Activated naive CD4-positive, alpha-beta T cell treated with anti-CD3 and anti-CD28 coated beads for 36 hours (primary cell): Measurements from ENCODE around the gene CLCC1. TPM values are rescaled to one million over a fixed set of nuclear protein-coding genes. Genes with fewer than 3 reads are reported as not detected.
"Not testable (repeated sequence)": the region's sequence is repeated elsewhere in the genome, so short reads cannot be mapped to it uniquely, and the experiment has no call there.

Experiments used
- CTCF ChIA-PET: fragments of 350-600 bp; sonication (Branson Sonifier 250); formaldehyde crosslinking; loops from one replicate; lab custom pipeline; 2021; ENCODE audit warnings: antibody characterized with exemption; lab: Charles Lee
- DNase-seq: peaks from one replicate; pipeline ENCODE4 v3.0.0-alpha.2; 2020
- H3K27ac Mint-ChIP-seq: one replicate; pipeline ENCODE4 v1.8.0; 2021; ENCODE audit warnings: mild to moderate bottlenecking, mixed read lengths
- H3K27me3 Mint-ChIP-seq: one replicate; pipeline ENCODE4 v1.8.0; 2021; ENCODE audit warnings: low read depth, mixed read lengths
- H3K36me3 Mint-ChIP-seq: one replicate; pipeline ENCODE4 v1.8.0; 2021; ENCODE audit warnings: low read depth, mixed read lengths
- H3K4me1 Mint-ChIP-seq: one replicate; pipeline ENCODE4 v1.8.0; 2021; ENCODE audit warnings: low read depth, mixed read lengths
- H3K4me3 Mint-ChIP-seq: one replicate; pipeline ENCODE4 v1.8.0; 2021; ENCODE audit warnings: mild to moderate bottlenecking, moderate library complexity, mixed read lengths
- H3K9me3 Mint-ChIP-seq: one replicate; pipeline ENCODE4 v1.8.0; 2021; ENCODE audit warnings: mixed read lengths
- intact Hi-C: fragments of 100-400 bp; cut with micrococcal nuclease; formaldehyde crosslinking; loops from one replicate; pipeline ENCODE4 v1.15.1; 2023
- total RNA-seq, 2 experiments: library from RNA; stranded (reverse); gene quantifications; one replicate each; pipeline ENCODE4 v1.2.3, GENCODE V29; 2021

Gene CLCC1, protein sequence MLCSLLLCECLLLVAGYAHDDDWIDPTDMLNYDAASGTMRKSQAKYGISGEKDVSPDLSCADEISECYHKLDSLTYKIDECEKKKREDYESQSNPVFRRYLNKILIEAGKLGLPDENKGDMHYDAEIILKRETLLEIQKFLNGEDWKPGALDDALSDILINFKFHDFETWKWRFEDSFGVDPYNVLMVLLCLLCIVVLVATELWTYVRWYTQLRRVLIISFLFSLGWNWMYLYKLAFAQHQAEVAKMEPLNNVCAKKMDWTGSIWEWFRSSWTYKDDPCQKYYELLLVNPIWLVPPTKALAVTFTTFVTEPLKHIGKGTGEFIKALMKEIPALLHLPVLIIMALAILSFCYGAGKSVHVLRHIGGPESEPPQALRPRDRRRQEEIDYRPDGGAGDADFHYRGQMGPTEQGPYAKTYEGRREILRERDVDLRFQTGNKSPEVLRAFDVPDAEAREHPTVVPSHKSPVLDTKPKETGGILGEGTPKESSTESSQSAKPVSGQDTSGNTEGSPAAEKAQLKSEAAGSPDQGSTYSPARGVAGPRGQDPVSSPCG
- 10 to 100 TPM; 14.3 to 15.2 TPM for total RNA-seq

DNA sequence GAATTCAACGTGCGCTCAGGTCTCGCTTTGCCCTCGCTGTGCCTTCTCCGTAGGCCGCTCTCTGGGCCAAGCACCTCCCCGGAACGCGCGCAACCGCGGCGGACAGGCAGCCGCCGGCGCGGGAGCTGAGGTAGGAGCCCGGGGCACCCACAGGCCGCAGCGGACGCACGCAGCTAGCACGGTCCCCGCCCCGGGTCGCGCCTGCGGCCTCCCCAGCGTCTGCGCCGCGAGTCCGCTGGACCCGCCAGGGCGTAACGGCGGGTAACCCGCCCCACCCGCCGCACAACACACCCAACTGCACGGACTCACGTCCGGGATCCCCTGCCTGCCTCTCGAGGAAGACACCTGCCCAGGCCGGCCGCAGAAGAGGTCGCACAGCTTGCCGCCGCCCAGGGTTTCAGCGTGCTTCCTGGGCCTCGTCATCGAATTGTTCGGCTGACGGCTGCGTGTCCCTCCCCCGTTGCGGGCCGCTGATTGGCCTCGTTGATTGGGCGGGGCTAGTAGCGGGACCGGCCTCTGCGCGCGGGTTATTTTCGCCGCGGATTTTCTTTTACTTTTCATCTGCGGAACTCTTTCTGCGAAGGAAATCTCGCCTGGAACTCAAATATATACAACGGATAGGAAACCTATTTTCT lies at the start of gene CLCC1:
TSS of gene CLCC1 (minus strand) at position 433 of the 635 bp plus-strand sequence. CDS start 13,047 bp downstream, outside the sequence.
- Mint-ChIP-seq H3K36me3 (peaks cover 21% of the 10 kb centered on the region), H3K9me3 (no peaks in the 10 kb centered on the region), H3K27me3 (no peaks in the 10 kb centered on the region), H3K4me1 (peaks cover 26% of the 10 kb centered on the region), H3K4me3 (peak within 1 kb of the TSS; percentile 88), H3K27ac (peak within 1 kb of the TSS; percentile 87)
- intact Hi-C loops = loop anchor here (1.0 to 5.0 kb wide), 13 partner anchors 79 to 1906 kb away; partner anchors contain the start of genes GPSM2, HENMT1, PRMT6 and PRPF38B
- peak; percentile 96 for DNase-seq
- CTCF ChIA-PET = interaction anchor here (0.6 to 1.3 kb wide), 3 partner anchors 134 to 236 kb away, joined by 3 to 4 read pairs (median 4); a partner anchor contains a TSS

GRCh38 chr1:109011335-109011734 lies 48.1 kb upstream of the CLCC1 start:
- H3K4me3 Mint-ChIP-seq = no peak overlapping the region
- H3K36me3 Mint-ChIP-seq = peaks cover 12% of the 10 kb centered on the region
- H3K27me3 Mint-ChIP-seq = no peaks in the 10 kb centered on the region
- no peak overlapping the region for H3K27ac Mint-ChIP-seq
- no peak for DNase-seq
- CTCF ChIA-PET = no interaction called here
- no peaks in the 10 kb centered on the region for H3K4me1 Mint-ChIP-seq
- no peaks in the 10 kb centered on the region for H3K9me3 Mint-ChIP-seq
- intact Hi-C loops = no loop called here

- peaks cover 40% of the 10 kb centered on the region for H3K36me3 Mint-ChIP-seq
- peak; percentile 34 for DNase-seq
- CTCF ChIA-PET = interaction anchor here (0.6 kb wide), 1 partner anchor 1158 kb away, joined by 3 read pairs; no protein-coding TSS in a partner anchor
- H3K9me3 Mint-ChIP-seq, H3K27me3 Mint-ChIP-seq, H3K4me1 Mint-ChIP-seq, H3K27ac Mint-ChIP-seq, H3K4me3 Mint-ChIP-seq: not testable (repeated sequence)
- intact Hi-C loops = loop anchor here (10.0 kb wide), 1 partner anchor 192 kb away; no protein-coding TSS in a partner anchor
Measured at GRCh38 chr1:108996622-108997021, 33.3 kb upstream of the CLCC1 start.

DNA sequence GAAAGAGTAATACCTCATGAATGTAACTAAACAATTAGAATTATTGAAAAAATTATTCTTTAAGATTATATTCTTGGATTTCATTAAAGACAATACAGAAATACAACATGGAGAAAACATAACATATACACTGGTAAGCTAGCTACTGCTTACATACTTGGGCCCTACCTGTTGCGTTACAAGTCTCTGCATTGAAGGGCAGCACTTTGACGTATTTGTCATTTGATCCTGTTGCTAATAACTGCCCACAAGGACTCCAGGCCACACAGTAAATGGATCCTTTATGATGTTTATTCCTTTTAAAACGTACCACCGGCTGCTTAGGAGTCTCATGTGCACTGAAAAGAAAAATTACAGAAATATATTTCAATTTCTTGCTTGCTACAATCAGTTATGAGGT lies 19.8 kb upstream of the CLCC1 start:
- Mint-ChIP-seq H3K27me3 (no peaks in the 10 kb centered on the region), H3K36me3 (peaks cover 17% of the 10 kb centered on the region), H3K4me1 (no peaks in the 10 kb centered on the region), H3K27ac (no peak overlapping the region), H3K9me3 (no peaks in the 10 kb centered on the region), H3K4me3 (no peak overlapping the region)
- no peak for DNase-seq
- intact Hi-C loops = no loop called here
- CTCF ChIA-PET = no interaction called here

GRCh38 chr1:108976658-108977057 lies 13.4 kb upstream of the CLCC1 start:
- intact Hi-C loops = no loop called here
- peaks cover 15% of the 10 kb centered on the region for H3K36me3 Mint-ChIP-seq
- DNase-seq = no peak

DNA sequence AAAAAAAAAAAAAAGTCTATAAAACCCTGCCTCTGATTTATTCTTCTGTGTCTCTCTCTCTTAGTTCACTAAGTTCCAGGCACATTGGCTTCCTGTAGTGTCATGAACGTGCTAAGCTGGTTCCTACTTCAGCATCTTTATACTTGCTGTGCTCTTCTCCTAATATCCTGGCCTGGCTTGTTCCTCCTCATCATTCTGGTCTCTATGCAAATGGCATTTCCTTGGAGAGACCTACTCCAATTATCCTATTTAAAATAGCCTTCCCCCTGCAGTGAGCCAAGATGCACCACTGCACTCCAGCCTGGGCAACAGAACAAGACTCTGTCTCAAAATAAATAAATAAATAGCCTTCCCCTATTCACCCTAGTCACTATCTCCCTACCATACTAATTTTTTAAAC lies 9.7 kb upstream of the CLCC1 start:
- H3K4me3 Mint-ChIP-seq = no peak overlapping the region
- no peak overlapping the region for H3K27ac Mint-ChIP-seq
- no peaks in the 10 kb centered on the region for H3K27me3 Mint-ChIP-seq
- no peaks in the 10 kb centered on the region for H3K9me3 Mint-ChIP-seq
- no peaks in the 10 kb centered on the region for H3K4me1 Mint-ChIP-seq
- H3K36me3 Mint-ChIP-seq = peaks cover 13% of the 10 kb centered on the region
- intact Hi-C loops = no loop called here
- CTCF ChIA-PET = interaction anchor here (0.8 kb wide), 1 partner anchor 12 kb away, joined by 3 read pairs; no protein-coding TSS in a partner anchor
- no peak for DNase-seq

More at GRCh38 chr1:108976658-108977057, 13.4 kb upstream of the CLCC1 start:
- Mint-ChIP-seq H3K4me1 (no peaks in the 10 kb centered on the region), H3K27ac (no peak overlapping the region), H3K9me3 (no peaks in the 10 kb centered on the region), H3K27me3 (no peaks in the 10 kb centered on the region), H3K4me3 (no peak overlapping the region)
- CTCF ChIA-PET = no interaction called here

GRCh38 chr1:108969346-108969745 lies 6.1 kb upstream of the CLCC1 start:
- Mint-ChIP-seq H3K27ac (no peak overlapping the region), H3K9me3 (no peaks in the 10 kb centered on the region), H3K36me3 (peaks cover 13% of the 10 kb centered on the region), H3K27me3 (no peaks in the 10 kb centered on the region), H3K4me1 (no peaks in the 10 kb centered on the region), H3K4me3 (no peak overlapping the region)
- CTCF ChIA-PET = no interaction called here
- intact Hi-C loops = no loop called here
- no peak for DNase-seq

DNA sequence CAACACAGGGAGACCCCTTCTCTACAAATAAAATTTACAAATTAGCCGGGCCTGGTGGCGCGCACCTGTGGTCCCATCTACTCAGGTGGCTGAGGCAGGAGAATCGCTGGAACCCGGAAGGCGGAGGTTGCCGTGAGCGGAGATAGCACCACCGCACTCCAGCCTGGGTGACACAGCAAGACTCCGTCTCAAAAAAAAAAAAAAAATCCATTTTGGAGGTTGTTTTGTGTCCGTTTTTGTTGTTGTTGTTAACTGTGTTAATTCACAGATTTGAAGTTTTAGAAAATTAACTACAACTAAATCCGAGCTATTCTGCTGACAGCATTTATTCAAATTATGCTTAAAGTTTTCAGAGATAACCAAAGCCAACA lies 618 bp downstream of the CLCC1 start:
- H3K4me1 Mint-ChIP-seq = peaks cover 31% of the 10 kb centered on the region
- no peaks in the 10 kb centered on the region for H3K9me3 Mint-ChIP-seq

DNA sequence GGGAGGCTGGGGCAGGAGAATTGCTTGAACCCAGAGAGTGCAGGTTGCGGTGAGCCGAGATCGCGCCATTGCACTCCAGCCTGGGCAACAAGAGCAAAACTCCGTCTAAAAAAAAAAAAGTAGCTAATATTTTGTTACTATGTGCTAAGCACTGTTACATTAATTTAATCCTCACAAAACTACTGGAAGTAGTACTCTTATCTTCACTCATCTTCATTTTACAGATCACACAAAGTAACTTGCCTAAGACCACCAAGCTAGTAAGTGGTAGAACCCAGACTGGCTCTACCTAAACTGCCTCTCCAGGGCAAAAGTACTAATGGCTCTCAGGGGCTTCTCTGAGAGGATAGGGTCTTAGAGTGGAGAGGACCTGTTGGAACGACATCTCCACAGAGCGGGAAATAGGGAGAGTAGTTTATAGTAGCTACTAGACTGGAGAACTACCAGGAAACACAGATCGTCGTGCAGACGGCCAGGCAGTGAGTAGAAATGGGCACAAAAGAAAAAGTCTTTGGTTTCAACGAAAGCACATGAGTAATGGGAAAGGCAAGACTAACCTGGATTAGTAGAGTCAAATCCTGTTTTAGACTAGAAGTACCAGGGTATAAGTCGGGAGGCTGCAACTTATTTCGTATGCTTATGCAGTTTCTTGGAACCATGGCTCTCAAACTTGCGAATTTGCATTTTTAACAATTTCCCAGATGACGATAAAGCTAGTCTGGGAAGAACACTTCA lies 1.4 kb downstream of the CLCC1 start:
- no peak overlapping the region for H3K27ac Mint-ChIP-seq
- peak overlapping the region; percentile 88 for H3K4me3 Mint-ChIP-seq
- DNase-seq = no peak
- H3K27me3 Mint-ChIP-seq = no peaks in the 10 kb centered on the region
- peaks cover 23% of the 10 kb centered on the region for H3K36me3 Mint-ChIP-seq
- CTCF ChIA-PET = interaction anchor here (0.7 to 1.3 kb wide), 4 partner anchors 13 to 232 kb away, joined by 3 to 5 read pairs (median 3); no protein-coding TSS in a partner anchor
- H3K4me1 Mint-ChIP-seq = peaks cover 39% of the 10 kb centered on the region
- no peaks in the 10 kb centered on the region for H3K9me3 Mint-ChIP-seq
- intact Hi-C loops = loop anchor here (2.0 to 5.0 kb wide), 4 partner anchors 129 to 1905 kb away; partner anchors contain the start of genes HENMT1, PRMT6, PRPF38B and TMEM167B

More for the DNA sequence above, 618 bp downstream of the CLCC1 start:
- Mint-ChIP-seq H3K27ac (peak overlapping the region; percentile 66), H3K27me3 (no peaks in the 10 kb centered on the region), H3K4me3 (peak overlapping the region; percentile 88), H3K36me3 (peaks cover 23% of the 10 kb centered on the region)
- intact Hi-C loops = loop anchor here (1.0 to 5.0 kb wide), 13 partner anchors 80 to 1905 kb away; partner anchors contain the start of genes GPSM2, HENMT1, PRMT6 and PRPF38B
- CTCF ChIA-PET = interaction anchor here (0.6 to 1.3 kb wide), 4 partner anchors 133 to 235 kb away, joined by 3 to 5 read pairs (median 4); a partner anchor contains a TSS
- DNase-seq = peak; percentile 51

DNA sequence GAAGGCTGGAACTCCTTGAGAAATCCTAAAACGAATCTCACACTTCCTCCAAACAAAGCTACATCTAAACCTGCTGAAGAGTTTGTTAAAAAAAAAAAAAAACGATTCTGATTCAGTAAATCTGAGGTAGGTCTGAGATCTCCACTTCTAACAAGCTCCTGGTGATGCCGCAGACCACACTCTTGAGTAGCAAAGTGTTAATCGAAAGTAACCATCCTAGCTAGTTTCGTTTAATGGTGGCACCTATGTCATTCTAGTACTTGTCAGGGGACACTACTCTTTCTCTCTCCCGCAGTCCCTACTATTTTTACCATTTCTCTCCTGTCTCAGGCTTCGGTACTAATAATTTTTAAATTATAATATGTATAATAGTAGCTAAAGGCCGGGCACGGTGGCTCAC lies 2.1 kb downstream of the CLCC1 start:
- H3K36me3 Mint-ChIP-seq = peaks cover 28% of the 10 kb centered on the region
- no peak for DNase-seq
- CTCF ChIA-PET = interaction anchor here (0.6 to 0.9 kb wide), 3 partner anchors 12 to 173 kb away, joined by 3 to 4 read pairs (median 3); no protein-coding TSS in a partner anchor
- H3K9me3 Mint-ChIP-seq = no peaks in the 10 kb centered on the region
- H3K4me3 Mint-ChIP-seq = no peak overlapping the region
- intact Hi-C loops = loop anchor here (5.0 kb wide), 2 partner anchors 299 to 1904 kb away; partner anchors contain the start of genes HENMT1 and PRMT6
- H3K4me1 Mint-ChIP-seq = peaks cover 45% of the 10 kb centered on the region
- H3K27me3 Mint-ChIP-seq = no peaks in the 10 kb centered on the region
- H3K27ac Mint-ChIP-seq = no peak overlapping the region

GRCh38 chr1:108960719-108961118 lies 2.6 kb downstream of the CLCC1 start:
- no peak overlapping the region for H3K4me3 Mint-ChIP-seq
- no peak overlapping the region for H3K27ac Mint-ChIP-seq
- H3K27me3 Mint-ChIP-seq = no peaks in the 10 kb centered on the region
- H3K9me3 Mint-ChIP-seq = no peaks in the 10 kb centered on the region
- H3K36me3 Mint-ChIP-seq = peaks cover 32% of the 10 kb centered on the region
- no peak for DNase-seq
- CTCF ChIA-PET = interaction anchor here (0.6 kb wide), 1 partner anchor 39 kb away, joined by 4 read pairs; no protein-coding TSS in a partner anchor
- H3K4me1 Mint-ChIP-seq = peaks cover 49% of the 10 kb centered on the region
- intact Hi-C loops = loop anchor here (5.0 kb wide), 2 partner anchors 298 to 1903 kb away; partner anchors contain the start of genes HENMT1 and PRMT6
